Stimulated activated CD4-positive, alpha-beta T cell treated with anti-CD3 and anti-CD28 coated beads, Interleukin-12 subunit alpha, Interleukin-12 subunit beta, amount 100 ng/mL, for 24 hours (primary cell): ENCODE data around the gene BTRC.

ENCODE experiments used
- DNase-seq, 2 experiments: peaks; one replicate each; pipeline ENCODE4 v3.0.0-alpha.2; 2020; ENCODE audit warnings: low read depth in 2 of 2

Gene BTRC

DNA sequence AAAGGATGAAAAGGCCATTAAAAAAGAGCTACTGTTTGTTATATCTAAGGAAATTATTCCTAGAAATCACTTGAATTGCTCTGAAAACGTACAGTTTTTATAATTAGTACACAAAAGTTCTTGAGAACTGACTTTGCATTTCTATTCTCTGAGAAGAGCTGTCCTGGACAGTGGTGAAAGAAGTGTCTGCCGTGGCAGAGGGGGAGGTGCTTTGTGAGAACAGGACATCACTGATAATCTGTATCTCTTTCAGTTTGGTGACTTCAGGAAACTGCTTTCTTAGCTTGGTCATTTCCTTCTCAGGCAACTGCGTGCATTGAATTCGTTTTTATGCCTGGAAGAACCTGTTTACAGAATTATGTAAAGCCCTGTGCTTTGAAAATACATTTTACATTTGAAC lies 182.0 kb downstream of the BTRC start:
- no peak for DNase-seq

DNA sequence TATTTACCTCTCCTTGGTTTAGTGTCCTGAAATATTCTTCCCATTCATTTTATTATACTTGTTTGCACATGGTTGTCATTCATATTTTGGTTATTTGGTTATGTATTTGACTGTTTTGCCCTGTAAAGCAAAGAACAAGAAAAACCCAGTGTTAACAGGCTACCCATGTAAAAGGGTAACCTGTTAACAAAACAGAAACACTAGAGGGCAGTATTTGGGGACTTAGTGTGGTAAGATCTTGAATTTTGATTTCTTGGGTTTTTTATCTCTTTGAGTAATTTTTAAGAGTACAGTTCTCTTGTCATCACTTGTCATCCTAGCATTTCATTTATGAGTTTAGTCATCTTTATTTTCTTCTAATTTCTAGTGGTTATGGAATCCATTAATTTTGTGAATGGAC lies 182.8 kb downstream of the BTRC start:
- DNase-seq: no peak

DNA sequence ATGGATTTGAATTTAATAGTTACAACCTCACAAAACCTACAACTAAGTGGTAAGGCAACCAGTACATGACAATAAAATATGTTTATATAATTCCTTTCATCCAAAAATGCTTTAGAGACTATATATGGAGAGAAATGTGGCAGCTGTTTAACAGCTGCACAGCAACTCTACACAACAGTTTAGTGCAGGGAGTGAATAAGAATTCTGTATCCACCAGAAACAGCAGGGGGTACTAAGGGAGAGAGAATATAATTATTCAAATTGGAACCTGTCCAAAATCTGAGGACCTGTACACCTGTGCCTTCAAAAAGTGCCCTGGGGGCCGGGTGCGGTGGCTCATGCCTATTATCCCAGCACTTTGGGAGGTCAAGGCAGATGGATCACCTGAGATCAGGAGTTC lies 184.5 kb downstream of the BTRC start:
- DNase-seq: no peak

DNA sequence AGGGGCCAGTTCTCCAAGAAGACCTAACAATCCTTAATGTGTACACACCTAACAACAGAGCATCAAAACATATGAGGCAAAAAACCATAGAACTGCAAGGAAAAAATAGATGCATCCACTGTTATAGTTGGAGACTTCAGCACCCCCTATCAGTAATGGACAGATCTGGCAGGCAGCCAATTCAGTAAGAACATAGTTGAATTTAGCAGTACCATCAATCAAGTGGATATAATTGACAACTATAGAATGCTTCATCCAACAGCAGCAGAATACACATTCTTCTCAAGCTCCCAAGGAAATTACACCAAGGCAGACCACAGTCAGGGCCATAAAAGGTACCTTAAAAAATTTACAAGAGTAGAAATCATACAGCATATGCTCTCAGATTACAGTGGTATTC lies 191.9 kb downstream of the BTRC start:
- DNase-seq: no peak

DNA sequence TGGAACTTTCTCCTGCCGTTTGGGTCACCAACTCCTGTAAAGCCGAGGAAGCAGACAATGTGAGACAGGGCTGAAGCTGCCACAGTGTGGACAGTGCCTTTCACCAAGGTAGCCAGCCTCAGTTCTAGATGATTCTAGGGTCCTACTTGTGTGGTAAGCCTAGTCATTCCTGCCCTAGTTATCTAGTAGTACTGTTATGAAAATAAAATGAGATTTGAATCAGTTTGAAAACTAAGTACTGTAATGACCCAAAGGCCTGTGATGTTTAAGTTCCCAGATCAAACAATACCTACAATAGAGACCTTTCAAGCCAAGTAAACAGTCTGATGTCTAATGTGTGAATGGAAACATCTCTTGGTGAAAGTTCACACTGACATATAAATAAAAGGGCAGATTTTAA lies 197.0 kb downstream of the BTRC start:
- DNase-seq: no peak

DNA sequence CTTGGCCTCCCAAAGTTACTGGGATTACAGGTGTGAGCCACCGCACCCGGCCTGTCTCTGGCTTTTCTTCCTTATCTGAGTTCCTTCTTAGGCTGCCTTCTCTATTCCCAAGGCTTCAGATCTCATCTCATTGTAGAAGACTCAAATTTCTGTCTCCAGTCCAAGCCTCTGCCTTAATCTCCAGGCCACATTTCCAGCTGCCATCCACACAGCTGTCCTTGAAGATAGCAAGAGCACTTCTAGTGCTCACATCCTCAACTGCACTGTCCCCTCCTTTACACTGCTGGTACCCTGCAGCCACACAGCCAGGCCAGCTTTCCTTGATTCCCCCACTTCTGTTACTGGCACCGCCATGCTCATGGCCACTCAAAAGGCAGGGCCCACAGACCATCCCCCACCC lies 198.5 kb downstream of the BTRC start:
- DNase-seq: no peak

DNA sequence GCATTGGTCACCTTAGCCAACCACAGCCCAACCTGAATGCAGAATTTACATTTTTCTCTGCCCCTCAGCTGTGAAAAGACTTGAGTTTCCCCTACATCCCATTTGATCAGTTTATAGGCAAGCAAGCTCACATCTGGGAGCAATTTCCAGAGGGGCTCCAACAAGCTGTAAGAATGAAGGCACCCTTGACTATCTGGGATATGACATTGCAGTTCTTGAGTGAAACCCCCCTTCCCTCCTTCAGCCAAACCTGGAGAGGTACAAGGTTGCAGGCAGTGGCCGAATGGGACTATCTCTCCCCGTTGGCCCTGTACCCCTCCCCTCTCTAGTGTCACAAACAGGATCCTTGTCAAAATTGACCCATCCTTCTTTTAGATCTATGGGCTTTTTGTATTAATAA lies 203.6 kb downstream of the BTRC start:
- no peak for DNase-seq

DNA sequence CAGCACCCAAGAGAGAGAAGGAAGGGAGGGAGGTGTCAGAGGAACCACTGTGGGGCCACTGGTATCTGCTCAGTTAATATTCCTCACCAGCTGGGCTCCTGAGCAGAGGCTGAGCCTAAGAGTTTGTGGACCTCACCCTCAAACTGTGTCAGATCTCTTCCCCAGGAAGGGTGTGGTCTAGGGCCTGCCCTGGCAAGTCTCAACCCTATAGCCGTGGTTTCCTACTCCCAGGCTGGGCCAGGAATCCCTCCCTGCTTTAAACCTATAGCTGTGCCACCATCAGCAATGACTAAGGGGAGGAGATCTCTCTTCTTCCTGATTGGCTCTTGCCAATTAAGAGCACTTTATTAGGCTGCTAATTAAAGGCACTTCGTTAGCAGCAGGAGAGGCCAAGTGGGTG lies 204.2 kb downstream of the BTRC start:
- no peak for DNase-seq

DNA sequence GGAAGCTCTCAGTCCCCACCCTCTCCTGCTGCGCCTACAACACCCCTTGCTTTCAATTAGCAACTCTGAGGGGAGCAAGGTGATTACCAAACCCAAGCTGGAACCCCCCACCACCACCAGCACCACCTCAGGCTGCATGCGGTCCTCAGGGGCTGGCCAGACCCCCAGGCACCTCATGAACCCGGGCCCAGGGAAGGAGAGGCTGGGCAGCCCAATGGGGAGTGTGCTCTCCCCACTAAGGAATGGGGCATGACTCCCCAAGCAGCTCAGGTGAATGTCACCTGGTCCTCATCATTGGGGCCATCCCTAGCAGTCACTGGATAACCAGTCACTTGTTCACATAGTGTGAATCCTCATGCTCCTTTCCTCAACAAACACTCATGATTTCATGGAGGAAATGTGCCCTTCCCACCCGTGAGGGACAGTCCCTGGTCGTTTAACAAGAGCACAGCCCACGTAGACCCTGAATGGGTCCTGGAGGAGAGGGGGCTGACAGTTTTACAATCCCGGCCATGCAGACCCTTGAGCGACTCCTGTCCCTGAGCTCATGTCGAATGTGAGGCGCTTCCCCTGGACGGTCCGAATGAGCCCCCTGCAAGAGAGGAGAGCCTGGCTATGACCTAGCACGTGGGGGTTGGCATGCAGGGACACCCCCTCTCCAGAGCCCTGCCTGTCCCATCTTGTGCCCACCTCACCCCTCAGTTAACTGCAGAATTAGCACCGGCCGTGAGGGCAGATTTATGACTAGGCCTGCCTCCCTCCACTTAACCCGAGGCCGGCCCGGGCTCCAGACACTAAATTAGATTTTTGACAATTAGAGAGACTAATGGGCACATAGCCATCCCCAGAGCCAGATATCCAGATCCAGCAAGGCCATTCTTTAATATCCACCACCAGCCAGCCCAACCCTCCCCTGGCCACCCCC lies 205.0 kb downstream of the BTRC start:
- no peak for DNase-seq

DNA sequence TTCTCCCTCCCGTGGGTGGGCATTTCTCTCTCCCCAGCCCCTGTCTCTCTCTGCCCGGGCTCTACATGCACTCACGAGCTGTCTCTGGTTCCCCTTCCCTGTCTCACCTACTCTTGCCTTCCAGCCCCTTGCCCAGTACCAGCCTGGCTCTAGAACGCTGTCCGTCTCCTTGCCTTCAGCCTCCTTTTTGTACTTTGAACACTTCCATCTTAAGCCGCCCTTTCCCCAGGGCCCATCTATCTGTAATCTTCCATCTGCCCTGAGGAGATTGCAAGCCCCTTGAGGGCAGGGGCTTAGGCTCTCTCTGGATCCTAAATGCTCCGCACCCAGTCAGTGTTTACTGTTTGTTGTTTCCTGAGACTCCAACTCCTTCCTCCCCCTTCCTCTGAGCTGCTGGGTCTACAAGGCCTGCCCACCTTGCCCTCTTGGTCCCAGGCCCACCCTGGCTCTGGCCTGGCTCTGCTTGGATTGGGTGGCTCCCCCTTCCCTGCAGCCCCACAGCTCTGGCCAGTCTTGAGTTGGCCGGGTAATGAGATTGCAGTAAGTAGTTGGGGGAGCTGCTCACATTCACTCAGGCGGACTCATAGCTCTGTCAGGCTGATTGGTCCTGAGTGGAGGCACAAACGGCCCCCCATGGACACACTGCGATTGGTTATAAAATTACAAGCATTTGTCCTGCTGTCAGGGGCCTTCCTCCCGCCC lies 205.8 kb downstream of the BTRC start:
- no peak for DNase-seq

DNA sequence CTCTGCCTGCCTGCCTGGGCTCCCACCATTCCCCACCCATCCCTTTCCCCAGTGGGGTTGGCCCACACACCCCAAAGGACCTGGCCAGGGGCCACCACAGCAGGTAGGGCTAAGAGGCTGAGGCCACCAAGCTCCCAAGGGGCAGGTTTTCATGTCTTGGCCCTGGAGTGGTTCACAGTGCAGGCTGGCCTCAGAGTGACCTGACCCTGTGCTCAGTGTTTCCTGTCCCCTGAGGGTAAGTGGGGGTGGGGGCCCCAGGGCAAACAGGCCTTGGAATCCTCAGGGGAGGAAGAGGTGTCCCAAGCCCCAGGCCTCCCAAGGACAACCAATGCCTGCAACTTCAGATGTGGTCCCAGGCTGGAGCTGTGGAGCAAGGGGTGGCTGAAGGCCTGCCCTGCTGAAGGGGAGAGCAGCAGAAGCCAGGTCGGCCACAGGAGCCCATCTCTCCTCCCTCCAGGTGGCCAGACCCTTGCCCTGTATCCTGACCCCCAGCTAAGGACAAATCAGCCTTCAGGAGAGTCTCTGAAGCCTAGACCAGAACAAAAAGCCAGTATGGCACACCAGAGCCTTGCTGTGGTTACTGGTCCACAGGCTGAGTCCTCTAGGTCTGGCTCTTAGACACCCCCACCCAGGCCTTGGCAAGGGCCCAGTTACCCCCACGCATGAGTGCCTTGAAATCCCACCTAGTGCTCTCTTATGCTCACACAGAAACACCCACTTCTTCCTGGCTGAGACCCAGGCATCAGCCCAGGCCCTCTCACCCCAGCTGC lies 206.5 kb downstream of the BTRC start:
- no peak for DNase-seq

DNA sequence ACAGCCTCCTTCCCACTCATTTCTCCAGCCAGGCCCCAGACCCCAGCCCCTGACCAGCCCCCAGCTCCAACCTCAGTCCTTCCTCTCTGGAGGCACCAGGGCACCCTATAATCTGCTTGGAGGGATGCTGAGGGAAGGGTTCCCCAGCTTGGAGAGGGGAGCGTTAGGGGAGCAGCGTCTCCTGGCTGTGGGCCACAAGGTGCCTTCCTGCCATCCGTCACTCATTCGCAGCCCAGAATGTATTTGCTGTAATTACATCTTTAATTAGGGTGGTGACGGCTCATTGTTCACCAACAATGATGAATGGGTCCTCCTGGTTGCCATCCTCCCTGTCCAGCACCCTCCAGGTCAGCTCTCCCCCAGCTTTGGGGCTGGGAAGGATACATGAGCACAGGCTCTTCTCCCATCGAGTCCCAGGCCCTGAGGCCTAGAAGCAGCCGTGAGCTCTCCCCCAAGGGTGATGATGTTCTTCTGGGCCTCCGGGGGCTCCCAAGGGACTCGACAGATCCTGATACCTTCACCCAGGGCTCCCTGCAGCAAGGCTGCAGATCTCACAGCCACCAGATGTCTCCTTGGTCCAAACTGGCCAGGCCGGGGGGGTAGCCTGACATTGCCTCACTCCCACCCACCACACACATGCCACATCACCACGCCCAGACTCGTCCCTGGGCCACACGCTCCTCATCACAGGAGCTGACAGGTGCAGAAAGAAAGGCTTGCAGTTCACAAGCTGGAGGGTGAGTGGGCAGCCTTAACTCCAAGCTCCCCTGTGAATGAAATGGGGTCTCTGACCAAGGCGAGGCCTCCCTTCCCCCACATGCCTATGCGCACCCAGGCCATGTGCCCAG lies 207.3 kb downstream of the BTRC start:
- DNase-seq: no peak

DNA sequence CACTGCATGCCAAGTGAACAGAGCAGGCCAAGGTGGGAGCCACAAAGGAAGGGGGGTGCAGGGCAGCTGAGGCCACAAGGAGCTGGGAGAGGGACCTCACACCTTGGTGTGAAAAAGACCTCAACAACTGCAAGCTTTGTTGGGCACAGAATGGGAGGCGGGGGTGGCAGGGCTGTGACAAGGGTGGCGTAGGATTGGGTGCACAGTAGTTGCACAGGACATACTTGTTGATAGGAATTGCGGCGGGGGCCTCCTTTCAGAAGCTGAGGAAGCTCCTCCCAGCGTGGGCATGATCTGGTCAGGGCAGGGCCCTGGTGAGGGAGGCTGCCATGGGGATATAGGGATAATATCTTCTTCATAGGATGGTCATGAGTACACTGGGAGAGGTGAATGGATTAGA lies 208.3 kb downstream of the BTRC start:
- DNase-seq: no peak

DNA sequence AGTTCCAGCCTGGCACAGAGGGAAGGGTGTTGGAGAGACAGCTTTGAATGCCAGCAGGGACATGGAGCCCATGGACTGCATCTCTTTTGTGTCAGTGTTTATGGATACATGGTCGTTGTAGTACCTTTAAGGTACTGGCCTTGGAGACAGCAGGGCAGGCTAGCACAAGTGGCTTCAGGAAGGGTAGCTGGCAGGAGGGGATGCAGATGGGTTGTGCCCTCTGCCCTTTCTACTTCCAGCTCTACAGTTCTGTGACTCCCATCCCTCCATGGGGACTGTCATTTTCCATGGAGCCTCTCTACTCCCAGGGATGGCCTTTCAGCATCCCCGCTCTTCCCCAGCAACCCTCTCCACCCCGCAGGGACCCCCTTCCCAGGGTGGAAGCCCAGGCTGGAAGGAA lies 209.0 kb downstream of the BTRC start:
- no peak for DNase-seq

DNA sequence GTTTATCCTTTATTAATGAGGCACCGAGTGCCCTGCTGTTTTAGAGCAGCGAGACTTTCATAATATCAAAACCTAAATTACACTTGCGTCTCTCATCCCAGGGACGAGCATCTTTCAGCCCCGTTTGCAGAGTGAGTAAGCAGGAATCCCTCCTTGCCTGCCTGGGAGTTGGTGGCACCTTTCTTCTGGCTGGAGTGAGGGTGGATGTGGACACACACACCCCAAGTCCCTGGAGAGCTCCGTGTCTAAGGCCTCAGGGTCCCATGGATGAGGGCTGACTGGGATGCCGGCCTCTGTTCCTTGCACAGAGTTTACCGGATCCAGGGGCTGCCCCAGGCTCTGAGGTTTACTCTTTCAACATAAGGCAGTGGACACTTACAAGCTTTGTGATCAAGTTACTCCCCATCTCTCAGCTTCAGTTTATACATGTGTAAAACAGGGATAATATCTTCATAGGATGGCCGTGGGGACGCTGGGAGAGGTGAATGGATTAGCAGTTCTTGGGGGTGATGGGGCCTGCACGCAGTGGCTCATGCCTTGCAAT lies 209.6 kb downstream of the BTRC start:
- no peak for DNase-seq

DNA sequence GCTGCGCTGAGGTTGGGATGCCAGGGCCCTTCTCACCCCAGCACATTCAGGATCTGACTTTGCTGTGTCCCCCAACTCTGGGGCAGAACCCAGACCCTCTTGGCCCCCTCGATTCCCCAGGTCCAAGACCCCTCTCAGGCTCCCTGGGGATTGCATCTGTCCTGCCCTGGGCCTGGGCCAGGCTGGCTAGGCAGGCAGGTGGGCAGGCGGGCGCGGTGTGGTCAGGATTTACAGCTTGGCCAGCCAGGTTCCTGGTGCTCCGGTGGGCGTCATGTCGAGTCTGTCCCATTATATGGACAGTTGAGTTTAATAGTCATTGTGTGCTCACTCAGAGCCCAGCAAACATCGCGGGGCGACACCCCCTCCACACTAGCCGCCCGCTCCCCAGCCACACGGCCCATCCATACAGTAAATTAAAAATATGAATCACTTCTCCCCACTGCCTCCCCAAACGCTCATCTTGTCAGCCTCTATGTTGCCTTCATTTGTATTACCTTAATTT lies 210.6 kb downstream of the BTRC start:
- no peak for DNase-seq

DNA sequence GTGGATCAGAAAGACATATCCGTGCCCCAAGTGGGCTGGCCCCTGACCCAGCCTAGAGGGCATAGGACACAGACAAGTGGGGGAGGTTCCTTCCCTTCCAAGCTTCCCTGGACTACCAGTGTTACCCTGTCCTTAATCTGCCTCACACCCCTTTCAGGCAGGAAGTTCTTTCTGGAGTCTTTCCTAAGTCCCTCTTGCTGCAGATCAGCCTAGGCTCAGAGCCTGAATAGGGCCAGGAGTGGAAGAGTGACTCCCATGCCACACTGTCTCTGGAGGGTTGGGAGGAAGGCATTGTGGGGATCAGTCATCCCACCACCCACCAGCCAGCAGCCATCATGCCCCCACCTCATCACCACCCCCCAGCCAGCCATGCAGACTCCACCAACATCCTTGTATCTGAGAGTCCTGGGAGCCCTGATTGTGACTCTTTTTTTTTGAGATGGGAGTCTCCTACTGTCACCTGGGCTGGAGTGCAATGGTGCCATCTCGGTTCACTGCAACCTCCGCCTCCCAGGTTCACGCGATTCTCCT lies 211.5 kb downstream of the BTRC start:
- no peak for DNase-seq

DNA sequence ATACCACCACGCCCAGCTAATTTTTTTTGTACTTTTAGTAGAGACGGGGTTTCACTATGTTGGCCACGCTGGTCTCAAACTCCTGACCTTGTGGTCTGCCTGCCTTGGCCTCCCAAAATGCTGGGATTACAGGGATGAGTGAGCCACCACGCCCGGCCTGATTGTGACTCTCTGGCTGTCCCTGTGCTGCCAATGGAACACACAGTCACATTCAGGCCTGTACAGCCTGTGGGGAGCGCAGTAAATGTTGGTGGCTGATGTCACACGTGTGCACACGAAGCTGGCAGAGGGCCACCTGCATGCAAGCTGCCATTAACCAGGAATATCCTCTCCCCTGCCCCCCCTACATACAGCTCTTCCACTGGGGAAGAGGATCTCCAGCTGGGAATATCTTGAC lies 212.0 kb downstream of the BTRC start:
- DNase-seq: no peak

DNA sequence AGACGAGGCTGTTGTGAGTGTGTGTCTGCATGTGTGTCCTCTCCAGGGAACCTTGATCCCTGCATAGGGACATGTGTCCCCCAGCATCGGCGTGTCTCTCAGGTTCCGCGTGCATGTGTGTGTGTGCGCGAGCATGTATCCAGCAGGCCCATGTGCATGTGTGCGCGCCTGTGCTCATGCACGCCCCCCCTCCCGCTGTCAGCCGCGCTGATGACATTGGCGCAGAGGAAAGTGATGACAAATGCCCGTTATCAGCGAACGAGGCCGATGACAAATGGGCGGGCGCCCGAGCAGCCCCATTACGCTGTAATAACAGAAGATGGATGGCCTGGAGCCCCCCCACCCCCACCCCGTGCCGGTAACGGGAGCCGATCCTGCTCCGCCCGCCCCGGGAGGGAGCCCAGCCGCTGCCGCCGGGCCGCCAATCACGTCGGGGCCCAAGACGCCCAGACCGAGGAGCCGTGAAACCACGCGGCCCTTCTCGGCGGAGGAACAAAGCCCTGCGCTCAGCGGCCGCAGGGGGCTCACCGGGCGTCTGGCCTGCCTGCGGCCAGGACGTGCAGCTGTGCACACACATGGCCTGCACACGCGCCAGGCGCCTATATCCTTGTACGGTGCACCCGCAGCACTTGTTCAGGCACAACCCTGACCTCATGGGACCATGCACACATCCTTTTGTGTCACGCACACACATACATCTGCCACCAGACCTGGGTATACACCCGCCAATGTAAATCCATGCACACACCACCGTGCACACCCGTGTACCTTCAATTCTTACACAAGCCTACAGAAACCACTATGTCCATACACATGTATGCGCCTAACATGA lies 212.6 kb downstream of the BTRC start:
- DNase-seq: no peak
